K562 (cell line): ENCODE results near the gene FAM174C. TPM values are rescaled to one million over a fixed set of nuclear protein-coding genes. Genes with fewer than 3 reads are reported as not detected.

ENCODE experiments used
- EGR1 ChIP-seq: fragments of 450-650 bp; conservative IDR thresholded peaks from 2 replicates; pipeline ENCODE4 v1.6.1; 2017; ENCODE audit warnings: mild to moderate bottlenecking
- GATAD2B ChIP-seq: fragments of 450-650 bp; IDR thresholded peaks from 2 replicates; pipeline ENCODE4 v1.6.1; 2017; ENCODE audit warnings: mild to moderate bottlenecking, borderline replicate concordance
- MAFK ChIP-seq: IDR thresholded peaks from 2 replicates; pipeline ENCODE4 v1.6.1; 2011; ENCODE audit warnings: low read length, improper control_type of control experiment
- PHTF2 ChIP-seq: fragments of 250-450 bp; sonication (Bioruptor Pico); IDR thresholded peaks from 2 replicates; pipeline ENCODE4 v1.5.0; 2021; ENCODE audit warnings: mild to moderate bottlenecking
- RBFOX2 ChIP-seq: fragments of 200-400 bp; formaldehyde crosslinking; IDR thresholded peaks from 2 replicates; pipeline ENCODE4 v1.6.1; 2017; ENCODE audit warnings: low read depth, mild to moderate bottlenecking, low read length, moderate library complexity
- RBM39 ChIP-seq: fragments of 200-400 bp; formaldehyde crosslinking; optimal IDR thresholded peaks from 2 replicates; pipeline ENCODE3; 2018; ENCODE audit warnings: low read depth, low read length
- SRSF7 ChIP-seq: fragments of 200-400 bp; formaldehyde crosslinking; optimal IDR thresholded peaks from 2 replicates; pipeline ENCODE3; 2017; ENCODE audit warnings: mild to moderate bottlenecking, low read depth, low read length
- TCF7L2 ChIP-seq: fragments of 150-350 bp; IDR thresholded peaks from 2 replicates; pipeline ENCODE4 v1.6.1; 2016; ENCODE audit warnings: low read depth, mild to moderate bottlenecking, low read length, moderate library complexity
- XRCC4 ChIP-seq: IDR thresholded peaks from one replicate; pipeline ENCODE4 v1.6.1; 2011; ENCODE audit not compliant: insufficient read depth, insufficient read length; ENCODE audit errors: extremely low read depth
- ZNF165 ChIP-seq: fragments of 250-450 bp; sonication (Bioruptor Pico); IDR thresholded peaks from 2 replicates; pipeline ENCODE4 v1.4.0; 2020; ENCODE audit warnings: borderline replicate concordance
- ZNF23 ChIP-seq: fragments of 250-450 bp; sonication (Bioruptor Pico); IDR thresholded peaks from 2 replicates; pipeline ENCODE4 v1.4.0; 2020; ENCODE audit warnings: mild to moderate bottlenecking
- ZNF282 ChIP-seq: sonication (generic); formaldehyde crosslinking; IDR thresholded peaks from 2 replicates; pipeline ENCODE4 v1.8.1; 2023; ENCODE audit warnings: missing genetic modification reagents
- ZNF586 ChIP-seq: fragments of 450-650 bp; formaldehyde crosslinking; conservative IDR thresholded peaks from 2 replicates; pipeline ENCODE4 v1.4.0; 2020; ENCODE audit warnings: mild to moderate bottlenecking, moderate library complexity
- polyA plus RNA-seq, 8 experiments: library from polyadenylated mRNA; depleted of rRNA in 4 of 8; stranded (reverse) in 5 of 8; unstranded in 3 of 8; fragments of >200 nt; fragmentation: Nextera tagmentation in 2 of 8; fragmentation: Illumina TruSeq in 1 of 8; extraction: Ambion mirVana in 2 of 8; extraction: Trizol in 1 of 8; gene quantifications; 2 replicates each; pipeline versions ENCODE4 v1.2.1 to v1.2.3, GENCODE V29; 2011 to 2014; ENCODE audit warnings: inconsistent platforms in 1 of 8, missing spikeins in 1 of 8
- total RNA-seq, 7 experiments: library from RNA; depleted of rRNA in 6 of 7; stranded (reverse); fragments of >200 nt in 6 of 7; fragmentation: Illumina TruSeq in 2 of 7; extraction: Trizol in 2 of 7; gene quantifications; 2 replicates each; pipeline versions ENCODE4 v1.2.1 to v1.2.3, GENCODE V29; 2011 to 2021; ENCODE audit warnings: low replicate concordance in 1 of 7
- TF ChIP-seq, protein P1 (sequence below), 2 experiments: IDR thresholded peaks; 2 replicates each; pipeline ENCODE4 v1.6.1; 2011; ENCODE audit warnings: borderline replicate concordance in 1 of 2, control low read depth in 1 of 2, low read depth in 1 of 2, low read length in 1 of 2, mild to moderate bottlenecking in 1 of 2, mixed read lengths in 1 of 2, moderate library complexity in 1 of 2; ENCODE audit not compliant: insufficient read depth in 1 of 2, insufficient read length in 1 of 2, poor library complexity in 1 of 2, severe bottlenecking in 1 of 2; ENCODE audit errors: extremely low read depth in 1 of 2
- TF ChIP-seq, protein P2 (sequence below): fragments of 250-450 bp; sonication (Bioruptor Pico); IDR thresholded peaks from 2 replicates; pipeline ENCODE4 v1.9.0; 2021; ENCODE audit warnings: mild to moderate bottlenecking
- TF ChIP-seq, protein P3 (sequence below), 2 experiments: fragments of 450-650 bp; conservative IDR thresholded peaks; 2 replicates each; pipeline ENCODE4 v1.6.1; 2017; ENCODE audit warnings: mild to moderate bottlenecking in 2 of 2, moderate library complexity in 2 of 2
- TF ChIP-seq, protein P4 (sequence below), 2 experiments: fragments of 450-650 bp; IDR thresholded peaks; 2 replicates each; pipeline ENCODE4 v1.6.1; 2018; ENCODE audit warnings: mild to moderate bottlenecking in 2 of 2, low read depth in 1 of 2; ENCODE audit not compliant: partially characterized antibody in 2 of 2
- TF ChIP-seq, protein P5 (sequence below): fragments of 450-650 bp; IDR thresholded peaks from 2 replicates; pipeline ENCODE4 v1.6.1; 2016; ENCODE audit warnings: missing biosample characterization, missing genetic modification characterization

Gene FAM174C
- total and polyA plus RNA-seq, 9 of the 15 experiments (the other 6 are each of a cell fraction or from before 2014, with no cell fraction given), result 0.66 to 89.6 (median 20.3) TPM

DNA sequence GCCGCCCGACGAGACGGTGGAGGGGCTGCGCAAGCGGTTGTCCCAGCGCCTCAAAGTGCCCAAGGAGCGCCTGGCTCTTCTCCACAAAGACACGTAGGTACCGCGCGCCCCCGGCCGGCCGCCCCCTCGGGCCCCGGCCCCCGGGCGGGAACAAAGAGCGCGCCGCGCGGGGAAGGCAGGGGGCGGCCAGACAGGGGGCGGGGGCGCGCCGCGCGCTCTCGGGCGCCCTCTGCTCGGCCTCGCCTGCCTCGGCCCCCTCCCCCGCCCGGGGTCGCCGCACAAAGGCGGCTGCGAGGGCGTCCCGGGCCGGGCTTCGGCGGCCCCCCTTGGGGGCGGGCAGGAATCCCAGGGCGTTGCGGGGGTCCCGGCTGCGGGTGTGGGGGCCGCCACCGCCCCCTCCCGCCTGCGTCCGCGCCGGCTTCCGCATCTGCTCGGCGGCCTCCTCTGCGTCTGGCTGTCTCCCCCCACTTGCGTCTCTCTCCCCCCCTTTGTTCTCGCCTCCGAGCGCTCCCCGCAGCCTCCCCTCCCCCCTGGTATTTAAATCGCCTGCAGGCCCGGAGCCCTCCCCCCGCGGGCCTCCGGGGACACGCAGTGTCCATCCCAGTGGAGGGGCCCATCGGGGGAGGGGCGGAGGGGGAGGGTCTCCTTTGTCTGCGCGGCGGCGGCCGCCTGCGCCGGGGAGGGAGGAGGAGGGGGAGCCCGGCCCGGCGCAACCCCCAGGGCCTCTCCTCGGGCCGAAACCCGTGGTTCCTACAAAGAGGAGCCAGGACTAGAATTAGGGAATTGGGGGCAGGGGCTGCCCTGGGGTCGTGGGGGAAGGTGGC is 24.7 kb upstream of the FAM174C start (continued):
- TF ChIP-seq, protein P1, sequence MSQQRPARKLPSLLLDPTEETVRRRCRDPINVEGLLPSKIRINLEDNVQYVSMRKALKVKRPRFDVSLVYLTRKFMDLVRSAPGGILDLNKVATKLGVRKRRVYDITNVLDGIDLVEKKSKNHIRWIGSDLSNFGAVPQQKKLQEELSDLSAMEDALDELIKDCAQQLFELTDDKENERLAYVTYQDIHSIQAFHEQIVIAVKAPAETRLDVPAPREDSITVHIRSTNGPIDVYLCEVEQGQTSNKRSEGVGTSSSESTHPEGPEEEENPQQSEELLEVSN (IDR thresholded peaks at IDR 0.05; ENCODE audit: borderline replicate concordance in 1 of 2, extremely low read depth in 1 of 2, insufficient read depth in 1 of 2, insufficient read length in 1 of 2, low read depth in 1 of 2, low read length in 1 of 2, poor library complexity in 1 of 2, severe bottlenecking in 1 of 2), result peak in 1 of 2 experiments; percentile 47
- TF ChIP-seq RBM39, result no peak
- no peak for TF ChIP-seq ZNF282
- peak; percentile 83; the same call in 1 of the 2 replicates for TF ChIP-seq GATAD2B
- TF ChIP-seq, protein P2, sequence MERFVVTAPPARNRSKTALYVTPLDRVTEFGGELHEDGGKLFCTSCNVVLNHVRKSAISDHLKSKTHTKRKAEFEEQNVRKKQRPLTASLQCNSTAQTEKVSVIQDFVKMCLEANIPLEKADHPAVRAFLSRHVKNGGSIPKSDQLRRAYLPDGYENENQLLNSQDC (CRISPR knock-in tag), result no peak
- TF ChIP-seq, protein P3, sequence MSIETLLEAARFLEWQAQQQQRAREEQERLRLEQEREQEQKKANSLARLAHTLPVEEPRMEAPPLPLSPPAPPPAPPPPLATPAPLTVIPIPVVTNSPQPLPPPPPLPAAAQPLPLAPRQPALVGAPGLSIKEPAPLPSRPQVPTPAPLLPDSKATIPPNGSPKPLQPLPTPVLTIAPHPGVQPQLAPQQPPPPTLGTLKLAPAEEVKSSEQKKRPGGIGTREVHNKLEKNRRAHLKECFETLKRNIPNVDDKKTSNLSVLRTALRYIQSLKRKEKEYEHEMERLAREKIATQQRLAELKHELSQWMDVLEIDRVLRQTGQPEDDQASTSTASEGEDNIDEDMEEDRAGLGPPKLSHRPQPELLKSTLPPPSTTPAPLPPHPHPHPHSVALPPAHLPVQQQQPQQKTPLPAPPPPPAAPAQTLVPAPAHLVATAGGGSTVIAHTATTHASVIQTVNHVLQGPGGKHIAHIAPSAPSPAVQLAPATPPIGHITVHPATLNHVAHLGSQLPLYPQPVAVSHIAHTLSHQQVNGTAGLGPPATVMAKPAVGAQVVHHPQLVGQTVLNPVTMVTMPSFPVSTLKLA (conservative IDR thresholded peaks at IDR 0.05), result no peak; a peak in 1 of 4 replicates
- peak; percentile 2; the same call in 1 of the 2 replicates for TF ChIP-seq EGR1
- TF ChIP-seq, protein P4, sequence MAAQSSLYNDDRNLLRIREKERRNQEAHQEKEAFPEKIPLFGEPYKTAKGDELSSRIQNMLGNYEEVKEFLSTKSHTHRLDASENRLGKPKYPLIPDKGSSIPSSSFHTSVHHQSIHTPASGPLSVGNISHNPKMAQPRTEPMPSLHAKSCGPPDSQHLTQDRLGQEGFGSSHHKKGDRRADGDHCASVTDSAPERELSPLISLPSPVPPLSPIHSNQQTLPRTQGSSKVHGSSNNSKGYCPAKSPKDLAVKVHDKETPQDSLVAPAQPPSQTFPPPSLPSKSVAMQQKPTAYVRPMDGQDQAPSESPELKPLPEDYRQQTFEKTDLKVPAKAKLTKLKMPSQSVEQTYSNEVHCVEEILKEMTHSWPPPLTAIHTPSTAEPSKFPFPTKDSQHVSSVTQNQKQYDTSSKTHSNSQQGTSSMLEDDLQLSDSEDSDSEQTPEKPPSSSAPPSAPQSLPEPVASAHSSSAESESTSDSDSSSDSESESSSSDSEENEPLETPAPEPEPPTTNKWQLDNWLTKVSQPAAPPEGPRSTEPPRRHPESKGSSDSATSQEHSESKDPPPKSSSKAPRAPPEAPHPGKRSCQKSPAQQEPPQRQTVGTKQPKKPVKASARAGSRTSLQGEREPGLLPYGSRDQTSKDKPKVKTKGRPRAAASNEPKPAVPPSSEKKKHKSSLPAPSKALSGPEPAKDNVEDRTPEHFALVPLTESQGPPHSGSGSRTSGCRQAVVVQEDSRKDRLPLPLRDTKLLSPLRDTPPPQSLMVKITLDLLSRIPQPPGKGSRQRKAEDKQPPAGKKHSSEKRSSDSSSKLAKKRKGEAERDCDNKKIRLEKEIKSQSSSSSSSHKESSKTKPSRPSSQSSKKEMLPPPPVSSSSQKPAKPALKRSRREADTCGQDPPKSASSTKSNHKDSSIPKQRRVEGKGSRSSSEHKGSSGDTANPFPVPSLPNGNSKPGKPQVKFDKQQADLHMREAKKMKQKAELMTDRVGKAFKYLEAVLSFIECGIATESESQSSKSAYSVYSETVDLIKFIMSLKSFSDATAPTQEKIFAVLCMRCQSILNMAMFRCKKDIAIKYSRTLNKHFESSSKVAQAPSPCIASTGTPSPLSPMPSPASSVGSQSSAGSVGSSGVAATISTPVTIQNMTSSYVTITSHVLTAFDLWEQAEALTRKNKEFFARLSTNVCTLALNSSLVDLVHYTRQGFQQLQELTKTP (IDR thresholded peaks at IDR 0.05; ENCODE audit: low read depth in 1 of 2, partially characterized antibody in 2 of 2), result no peak
- no peak for TF ChIP-seq XRCC4
- no peak for TF ChIP-seq TCF7L2
- TF ChIP-seq SRSF7, result no peak
- TF ChIP-seq, protein P5, sequence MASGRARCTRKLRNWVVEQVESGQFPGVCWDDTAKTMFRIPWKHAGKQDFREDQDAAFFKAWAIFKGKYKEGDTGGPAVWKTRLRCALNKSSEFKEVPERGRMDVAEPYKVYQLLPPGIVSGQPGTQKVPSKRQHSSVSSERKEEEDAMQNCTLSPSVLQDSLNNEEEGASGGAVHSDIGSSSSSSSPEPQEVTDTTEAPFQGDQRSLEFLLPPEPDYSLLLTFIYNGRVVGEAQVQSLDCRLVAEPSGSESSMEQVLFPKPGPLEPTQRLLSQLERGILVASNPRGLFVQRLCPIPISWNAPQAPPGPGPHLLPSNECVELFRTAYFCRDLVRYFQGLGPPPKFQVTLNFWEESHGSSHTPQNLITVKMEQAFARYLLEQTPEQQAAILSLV (tag), result no peak
- TF ChIP-seq PHTF2 (CRISPR knock-in tag), result no peak
- TF ChIP-seq MAFK, result no peak
- TF ChIP-seq ZNF23 (CRISPR knock-in tag), result no peak
- TF ChIP-seq ZNF586 (CRISPR knock-in tag), result no peak
- no peak for TF ChIP-seq ZNF165 (CRISPR knock-in tag)
- peak; percentile 49 for TF ChIP-seq RBFOX2
